ENCODE results near the gene PHF13.

DNA sequence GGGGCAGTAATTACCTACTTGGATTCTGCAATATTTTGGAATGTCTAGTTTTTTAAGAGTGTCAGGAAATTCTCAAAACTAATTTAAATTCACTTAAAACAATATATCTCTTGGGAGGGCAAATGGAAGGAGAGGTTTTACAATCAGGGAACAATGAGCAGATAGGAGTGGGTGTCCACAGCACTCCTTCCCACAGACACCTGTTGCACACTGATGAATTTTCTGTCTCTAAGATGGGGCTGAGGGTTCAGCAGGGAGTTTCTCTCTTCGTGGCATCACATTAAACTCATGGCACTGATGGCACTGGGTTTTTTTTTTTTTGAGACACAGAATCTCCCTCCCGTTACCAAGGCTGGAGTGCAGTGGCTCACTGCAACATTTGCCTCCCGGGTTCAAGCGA, 5.5 kb downstream of the PHF13 start:
- TF ChIP-seq EZH2 (IDR thresholded peaks at IDR 0.05; ENCODE audit: borderline replicate concordance, low read depth, low read length, severe bottlenecking) (no peak), POLR2A (IDR thresholded peaks at IDR 0.05; ENCODE audit: low read depth, low read length) (no peak), FOS (IDR thresholded peaks at IDR 0.05; ENCODE audit: borderline replicate concordance, insufficient read depth, low read length) (no peak), GATA2 (IDR thresholded peaks at IDR 0.05; ENCODE audit: insufficient read depth, insufficient read length, low read depth, low read length) (no peak), POLR2AphosphoS5 (IDR thresholded peaks at IDR 0.05; ENCODE audit: insufficient read depth, low read depth, low read length) (no peak), MYC (IDR thresholded peaks at IDR 0.05; ENCODE audit: low read depth, low read length) (no peak)
- TF ChIP-seq, protein P1, sequence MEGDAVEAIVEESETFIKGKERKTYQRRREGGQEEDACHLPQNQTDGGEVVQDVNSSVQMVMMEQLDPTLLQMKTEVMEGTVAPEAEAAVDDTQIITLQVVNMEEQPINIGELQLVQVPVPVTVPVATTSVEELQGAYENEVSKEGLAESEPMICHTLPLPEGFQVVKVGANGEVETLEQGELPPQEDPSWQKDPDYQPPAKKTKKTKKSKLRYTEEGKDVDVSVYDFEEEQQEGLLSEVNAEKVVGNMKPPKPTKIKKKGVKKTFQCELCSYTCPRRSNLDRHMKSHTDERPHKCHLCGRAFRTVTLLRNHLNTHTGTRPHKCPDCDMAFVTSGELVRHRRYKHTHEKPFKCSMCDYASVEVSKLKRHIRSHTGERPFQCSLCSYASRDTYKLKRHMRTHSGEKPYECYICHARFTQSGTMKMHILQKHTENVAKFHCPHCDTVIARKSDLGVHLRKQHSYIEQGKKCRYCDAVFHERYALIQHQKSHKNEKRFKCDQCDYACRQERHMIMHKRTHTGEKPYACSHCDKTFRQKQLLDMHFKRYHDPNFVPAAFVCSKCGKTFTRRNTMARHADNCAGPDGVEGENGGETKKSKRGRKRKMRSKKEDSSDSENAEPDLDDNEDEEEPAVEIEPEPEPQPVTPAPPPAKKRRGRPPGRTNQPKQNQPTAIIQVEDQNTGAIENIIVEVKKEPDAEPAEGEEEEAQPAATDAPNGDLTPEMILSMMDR (IDR thresholded peaks at IDR 0.05; ENCODE audit: extremely low read depth in 1 of 2, insufficient read depth in 1 of 2, low read depth in 1 of 2, low read length in 2 of 2): no peak
- TF ChIP-seq, protein P2, sequence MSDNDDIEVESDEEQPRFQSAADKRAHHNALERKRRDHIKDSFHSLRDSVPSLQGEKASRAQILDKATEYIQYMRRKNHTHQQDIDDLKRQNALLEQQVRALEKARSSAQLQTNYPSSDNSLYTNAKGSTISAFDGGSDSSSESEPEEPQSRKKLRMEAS (IDR thresholded peaks at IDR 0.05; ENCODE audit: insufficient read depth, insufficient read length): no peak
